Measurements from ENCODE around the gene SPATA20.

GRCh38 chr17:50507871-50508572 is 39.0 kb upstream of the SPATA20 start, which contains the start of gene MYCBPAP:
- TF ChIP-seq, protein P1, sequence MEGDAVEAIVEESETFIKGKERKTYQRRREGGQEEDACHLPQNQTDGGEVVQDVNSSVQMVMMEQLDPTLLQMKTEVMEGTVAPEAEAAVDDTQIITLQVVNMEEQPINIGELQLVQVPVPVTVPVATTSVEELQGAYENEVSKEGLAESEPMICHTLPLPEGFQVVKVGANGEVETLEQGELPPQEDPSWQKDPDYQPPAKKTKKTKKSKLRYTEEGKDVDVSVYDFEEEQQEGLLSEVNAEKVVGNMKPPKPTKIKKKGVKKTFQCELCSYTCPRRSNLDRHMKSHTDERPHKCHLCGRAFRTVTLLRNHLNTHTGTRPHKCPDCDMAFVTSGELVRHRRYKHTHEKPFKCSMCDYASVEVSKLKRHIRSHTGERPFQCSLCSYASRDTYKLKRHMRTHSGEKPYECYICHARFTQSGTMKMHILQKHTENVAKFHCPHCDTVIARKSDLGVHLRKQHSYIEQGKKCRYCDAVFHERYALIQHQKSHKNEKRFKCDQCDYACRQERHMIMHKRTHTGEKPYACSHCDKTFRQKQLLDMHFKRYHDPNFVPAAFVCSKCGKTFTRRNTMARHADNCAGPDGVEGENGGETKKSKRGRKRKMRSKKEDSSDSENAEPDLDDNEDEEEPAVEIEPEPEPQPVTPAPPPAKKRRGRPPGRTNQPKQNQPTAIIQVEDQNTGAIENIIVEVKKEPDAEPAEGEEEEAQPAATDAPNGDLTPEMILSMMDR (IDR thresholded peaks at IDR 0.05), result no peak
- no peak for TF ChIP-seq EZH2 (IDR thresholded peaks at IDR 0.05)

Measured in neural progenitor cell (in vitro differentiated cells).